ENCODE measurements around the gene CRAMP1. TPM values are rescaled to one million over a fixed set of nuclear protein-coding genes. Genes with fewer than 3 reads are reported as not detected.

CRAMP1 gene
- total RNA-seq, 4 donors from 2014 or later, result 11.6 to 30.6 (median 17.8) TPM

- no peak overlapping the region for H3K4me3 ChIP-seq
- 79 to 84% methylated on average over 13 of the region's 13 CpGs for WGBS, 2 donors
- H3K36me3 ChIP-seq, result peaks cover 0 to 70% (median 15%) of the 10 kb centered on the region in 3 donors
- TF ChIP-seq EP300 (IDR thresholded peaks at IDR 0.05), result no peak
- no peak for TF ChIP-seq CTCF (IDR thresholded peaks at IDR 0.05)
- no peak for TF ChIP-seq POLR2A (IDR thresholded peaks at IDR 0.05)
- H3K4me1 ChIP-seq, result no peaks in the 10 kb centered on the region
- H3K9me3 ChIP-seq, result no peaks in the 10 kb centered on the region
- no peaks in the 10 kb centered on the region for H3K27me3 ChIP-seq
- no peak overlapping the region for H3K27ac ChIP-seq
- no peak for DNase-seq (ENCODE audit: low spot score in 2 of 2)
These were observed 33.9 kb downstream of the CRAMP1 start for GRCh38 chr16:1645914-1646525.

- 83 to 84% methylated on average over 13 of the region's 13 CpGs for WGBS, 2 donors
- Histone ChIP-seq H3K36me3 (peaks cover 0 to 64% (median 9%) of the 10 kb centered on the region in 3 donors), H3K27ac (no peak overlapping the region), H3K4me3 (no peak overlapping the region), H3K27me3 (no peaks in the 10 kb centered on the region), H3K4me1 (no peaks in the 10 kb centered on the region), H3K9me3 (no peaks in the 10 kb centered on the region)
- TF ChIP-seq POLR2A (IDR thresholded peaks at IDR 0.05) (no peak), CTCF (IDR thresholded peaks at IDR 0.05) (no peak), EP300 (IDR thresholded peaks at IDR 0.05) (no peak)
- DNase-seq (ENCODE audit: low spot score in 2 of 2), result no peak
These were observed 35.7 kb downstream of the CRAMP1 start for GRCh38 chr16:1647856-1648255.

GRCh38 chr16:1650131-1650530, 38.0 kb downstream of the CRAMP1 start:
- peaks cover 0 to 66% (median 9%) of the 10 kb centered on the region in 3 donors for H3K36me3 ChIP-seq
- no peak overlapping the region for H3K4me3 ChIP-seq
- TF ChIP-seq EP300 (IDR thresholded peaks at IDR 0.05) (no peak), CTCF (IDR thresholded peaks at IDR 0.05) (no peak)
- H3K27me3 ChIP-seq, result no peaks in the 10 kb centered on the region
- DNase-seq (ENCODE audit: low spot score in 2 of 2), result no peak
- WGBS, 2 donors, result 64 to 76% methylated on average over 4 of the region's 4 CpGs
- no peaks in the 10 kb centered on the region for H3K9me3 ChIP-seq
- H3K27ac ChIP-seq, result no peak overlapping the region
- H3K4me1 ChIP-seq, result no peaks in the 10 kb centered on the region

- Histone ChIP-seq H3K4me3 (no peak overlapping the region), H3K4me1 (no peaks in the 10 kb centered on the region), H3K27ac (no peak overlapping the region), H3K9me3 (no peaks in the 10 kb centered on the region), H3K36me3 (peaks cover 0 to 66% (median 0%) of the 10 kb centered on the region in 3 donors), H3K27me3 (no peaks in the 10 kb centered on the region)
- DNase-seq (ENCODE audit: low spot score in 2 of 2), result no peak
- WGBS, 2 donors, result 88 to 92% methylated on average over 12 of the region's 12 CpGs
- no peak for TF ChIP-seq EP300 (IDR thresholded peaks at IDR 0.05)
- no peak for TF ChIP-seq CTCF (IDR thresholded peaks at IDR 0.05)
- TF ChIP-seq POLR2A (IDR thresholded peaks at IDR 0.05), result no peak
These were observed 39.2 kb downstream of the CRAMP1 start for GRCh38 chr16:1651094-1651973.

GRCh38 chr16:1651974-1652312, 39.8 kb downstream of the CRAMP1 start:
- Histone ChIP-seq H3K4me3 (no peak overlapping the region), H3K27ac (no peak overlapping the region), H3K27me3 (no peaks in the 10 kb centered on the region), H3K4me1 (no peaks in the 10 kb centered on the region), H3K36me3 (peaks cover 0 to 66% (median 0%) of the 10 kb centered on the region in 3 donors), H3K9me3 (no peaks in the 10 kb centered on the region)
- DNase-seq (ENCODE audit: low spot score in 2 of 2), result no peak
- 95 to 96% methylated on average over 1 of the region's 1 CpG for WGBS, 2 donors
- no peak for TF ChIP-seq POLR2A (IDR thresholded peaks at IDR 0.05)
- no peak for TF ChIP-seq CTCF (IDR thresholded peaks at IDR 0.05)
- no peak for TF ChIP-seq EP300 (IDR thresholded peaks at IDR 0.05)

All from tibial nerve (tissue), 4 donors.